SKM-1 treated with dmso at 0.1 percent for 144 hours (cell line): ENCODE measurements around the gene ITPKC.

Source experiments
- DNase-seq: peaks from one replicate; lab custom pipeline; 2025; ENCODE audit not compliant: unreplicated experiment; lab: John Stamatoyannopoulos, UW

Gene ITPKC

DNA sequence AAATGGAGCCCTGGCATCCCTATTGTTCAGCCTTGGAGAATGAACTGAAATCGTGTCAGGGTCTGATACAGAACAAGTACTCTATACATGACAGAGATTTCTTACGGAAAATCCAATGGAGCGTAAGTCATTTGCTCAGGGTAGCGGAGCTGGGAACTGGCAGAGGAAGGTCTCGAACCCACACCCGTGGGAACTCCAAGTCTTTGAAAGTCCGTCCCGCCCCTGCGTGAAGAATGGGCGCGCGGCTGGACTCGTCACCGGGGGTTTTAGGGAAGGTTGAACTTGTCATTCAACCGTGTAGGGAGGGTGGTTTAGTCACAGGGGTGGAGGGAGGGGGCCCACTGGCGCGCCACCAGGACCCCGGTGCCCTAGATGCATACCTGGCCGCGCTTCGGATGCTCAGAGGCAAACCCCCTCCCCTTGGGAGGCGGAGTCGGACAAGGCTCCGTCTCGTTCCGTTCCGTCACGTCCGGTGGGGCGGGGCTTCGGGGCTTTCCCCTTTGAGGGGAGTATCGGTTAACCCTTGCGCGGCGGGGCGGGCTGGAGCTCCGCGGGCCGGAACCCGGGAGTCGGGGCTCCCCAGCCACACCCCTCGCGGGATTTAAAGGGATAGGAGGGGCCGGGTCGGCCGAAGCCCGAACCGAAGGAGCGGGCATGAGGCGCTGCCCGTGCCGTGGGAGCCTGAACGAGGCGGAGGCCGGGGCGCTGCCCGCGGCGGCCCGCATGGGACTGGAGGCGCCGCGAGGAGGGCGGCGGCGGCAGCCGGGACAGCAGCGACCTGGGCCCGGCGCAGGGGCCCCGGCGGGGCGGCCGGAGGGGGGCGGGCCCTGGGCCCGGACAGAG, at the start of gene ITPKC, which contains the start of gene COQ8B:
ITPKC (plus strand) TSS at position 631 of the 843 bp plus-strand sequence; CDS start at position 655, 24 bp downstream.
COQ8B (minus strand) TSS at position 405 of the 843 bp plus-strand sequence. CDS start 2,254 bp downstream, outside the sequence.
- peak; percentile 88 for DNase-seq

DNA sequence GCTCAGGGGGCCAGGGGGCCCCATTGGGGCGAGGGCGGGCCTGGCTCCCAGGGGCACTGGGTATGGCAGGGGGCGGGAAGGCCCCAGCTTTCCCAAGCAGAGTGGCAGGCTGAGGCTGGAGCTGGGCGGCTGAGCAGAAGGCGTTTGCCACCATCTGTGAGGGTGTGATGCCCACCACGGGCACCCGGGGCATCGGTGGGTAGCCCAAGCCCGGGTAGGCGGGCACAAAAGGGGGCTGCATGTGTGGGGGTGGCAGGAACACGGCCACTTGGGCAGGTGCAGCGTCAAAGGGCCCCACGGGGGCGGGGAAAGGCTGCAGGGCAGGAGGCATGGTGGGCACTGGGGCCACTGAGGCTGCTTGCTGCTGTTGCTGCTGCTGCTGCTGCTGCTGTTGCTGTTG, 49.3 kb upstream of the ITPKC start:
- no peak for DNase-seq

- DNase-seq = no peak
These were observed 47.8 kb upstream of the ITPKC start for GRCh38 chr19:40668991-40669614.

- no peak for DNase-seq
These were observed 45.5 kb upstream of the ITPKC start for GRCh38 chr19:40671404-40671803.

GRCh38 chr19:40672038-40672437, 44.9 kb upstream of the ITPKC start:
- DNase-seq = no peak

- DNase-seq = no peak
These were observed 44.2 kb upstream of the ITPKC start for GRCh38 chr19:40672573-40673299.

- DNase-seq = no peak
These were observed 43.5 kb upstream of the ITPKC start for GRCh38 chr19:40673397-40673796.

DNA sequence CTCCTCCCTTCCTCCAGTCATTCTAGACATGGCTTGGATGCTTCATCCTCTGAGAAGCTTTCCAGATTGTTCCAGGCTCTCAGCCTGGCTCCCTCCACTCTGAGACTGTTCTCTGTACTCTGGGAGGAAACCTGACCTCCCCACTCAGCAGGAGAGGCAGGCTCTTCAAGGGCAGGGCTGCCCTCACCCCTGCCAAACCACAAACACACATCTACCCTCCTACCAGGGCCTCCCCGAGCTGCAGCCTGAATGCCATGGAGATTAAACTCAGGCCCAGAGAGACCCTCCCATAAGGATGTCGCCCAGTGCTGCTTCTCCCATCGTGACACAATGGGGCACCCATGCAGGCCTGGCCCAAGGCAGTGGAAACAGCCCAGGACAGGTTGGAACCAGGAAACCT, 42.6 kb upstream of the ITPKC start:
- DNase-seq = no peak

GRCh38 chr19:40677156-40677555, 39.8 kb upstream of the ITPKC start:
- no peak for DNase-seq

GRCh38 chr19:40681039-40681438, 35.9 kb upstream of the ITPKC start:
- no peak for DNase-seq

- no peak for DNase-seq
These were observed 34.4 kb upstream of the ITPKC start for GRCh38 chr19:40682431-40682964.

DNA sequence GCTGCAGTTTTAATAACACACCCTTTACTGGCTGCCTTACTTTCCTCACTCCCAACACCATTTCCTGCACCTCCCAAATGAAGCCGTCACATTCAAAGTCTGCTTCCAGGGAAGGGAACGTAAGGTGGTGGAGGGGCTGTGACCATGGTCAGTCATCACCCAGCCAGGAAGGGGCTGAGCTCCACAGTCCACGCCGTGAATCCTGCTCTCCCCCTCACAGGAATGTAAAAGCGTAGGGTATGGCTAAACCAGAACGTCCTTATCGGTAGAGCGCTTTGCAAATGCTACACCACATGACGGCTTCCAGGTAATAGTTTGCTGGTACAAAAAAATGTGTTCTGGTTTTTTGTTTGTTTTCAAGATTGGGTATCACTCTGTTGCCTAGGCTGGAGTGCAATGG, 33.5 kb upstream of the ITPKC start:
- DNase-seq = no peak

DNA sequence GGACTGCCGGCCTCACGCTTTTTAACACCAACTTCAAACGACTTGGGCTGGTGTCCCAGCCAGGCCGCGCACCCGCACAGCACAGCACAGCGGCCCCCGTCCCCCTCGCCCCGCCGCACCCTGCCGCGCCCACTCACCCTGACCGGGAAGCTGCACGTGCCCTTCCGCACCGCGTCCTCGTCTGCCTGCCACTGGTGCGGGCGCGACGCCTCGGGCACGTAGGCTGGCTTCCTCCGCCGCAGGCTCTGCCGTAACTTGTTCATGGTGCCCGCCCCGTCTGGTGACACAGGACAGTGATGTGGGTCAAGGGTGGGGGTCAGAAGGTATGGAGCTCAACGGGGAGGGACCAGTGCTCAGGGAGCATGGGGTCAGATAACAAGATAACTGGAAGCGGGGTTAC, 32.6 kb upstream of the ITPKC start:
- DNase-seq = no peak

DNA sequence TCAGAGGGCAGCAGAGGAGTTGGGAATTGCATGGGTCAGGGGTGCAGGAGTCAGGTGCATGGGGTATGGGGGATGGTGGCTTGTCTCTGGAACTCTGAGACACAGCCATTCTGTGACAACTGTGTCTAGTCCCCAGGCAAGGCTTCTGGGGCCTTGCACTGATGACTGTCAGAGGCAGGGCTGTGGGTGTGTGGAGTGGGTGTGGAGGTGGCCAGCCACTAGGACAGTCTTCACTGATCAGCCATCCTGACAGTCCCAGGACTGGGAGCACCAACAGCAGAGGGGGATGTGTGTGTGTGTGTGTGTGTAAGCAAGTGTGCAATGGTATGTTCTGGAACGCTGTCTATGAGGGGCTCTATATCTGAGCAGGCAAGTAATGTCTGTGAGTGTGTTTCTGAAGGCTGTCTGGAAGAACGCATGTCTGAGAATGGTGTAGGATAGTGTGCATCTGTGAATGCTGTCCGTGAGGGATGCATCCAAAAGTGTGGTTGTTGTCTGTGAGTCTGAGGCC, 31.8 kb upstream of the ITPKC start:
- no peak for DNase-seq

DNA sequence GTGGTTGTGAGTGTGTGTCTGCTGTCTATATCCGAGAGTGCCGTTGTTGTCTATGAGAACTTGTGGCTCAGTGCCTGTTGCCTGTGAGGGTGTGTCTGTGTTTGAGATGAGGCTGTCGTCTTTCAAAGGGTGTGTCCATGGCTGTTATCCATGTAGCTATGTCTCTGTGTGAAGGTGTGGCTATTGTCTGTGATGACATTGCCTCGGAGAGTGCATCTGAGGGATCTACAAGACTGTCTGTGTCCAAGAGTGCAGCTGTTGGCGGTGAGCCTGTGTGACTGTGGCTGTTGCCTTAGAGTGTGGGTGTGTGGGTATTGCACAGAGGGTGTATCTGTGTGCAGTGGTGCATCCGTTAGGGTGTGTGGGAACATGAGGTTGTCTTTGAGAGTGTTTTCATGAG, 31.3 kb upstream of the ITPKC start:
- DNase-seq = no peak

DNA sequence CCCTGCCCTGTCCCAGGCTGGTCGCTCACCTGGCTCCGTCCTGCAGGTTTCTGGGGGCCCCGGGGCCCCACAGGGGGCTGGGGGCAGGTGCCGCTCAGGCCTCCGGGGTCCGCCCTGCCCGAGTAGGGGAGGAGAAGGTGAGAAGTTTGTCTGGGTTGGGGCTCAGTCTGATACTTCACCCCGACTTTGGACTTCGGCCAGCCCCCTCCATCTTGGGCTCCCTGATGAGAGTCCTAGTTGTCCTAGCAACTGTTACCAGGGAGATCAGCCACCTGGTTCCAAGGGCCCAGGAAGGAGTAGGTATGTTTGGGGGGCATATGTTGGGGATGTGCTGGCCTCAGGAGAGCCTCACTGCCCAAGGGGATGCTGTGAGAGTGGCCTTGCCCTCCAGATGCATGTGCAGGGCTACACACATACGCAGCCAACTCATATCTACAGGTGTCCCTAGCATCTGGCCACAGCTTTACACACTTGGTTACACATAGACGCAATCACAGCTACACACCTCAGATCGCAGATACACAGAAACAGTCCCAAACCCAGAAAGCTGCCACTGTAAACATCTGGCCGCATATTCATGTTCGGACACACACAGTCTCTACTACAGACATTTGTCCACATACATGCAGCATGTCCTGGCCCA, 29.9 kb upstream of the ITPKC start:
- no peak for DNase-seq

- no peak for DNase-seq
These were observed 29.3 kb upstream of the ITPKC start for GRCh38 chr19:40687525-40688016.

DNA sequence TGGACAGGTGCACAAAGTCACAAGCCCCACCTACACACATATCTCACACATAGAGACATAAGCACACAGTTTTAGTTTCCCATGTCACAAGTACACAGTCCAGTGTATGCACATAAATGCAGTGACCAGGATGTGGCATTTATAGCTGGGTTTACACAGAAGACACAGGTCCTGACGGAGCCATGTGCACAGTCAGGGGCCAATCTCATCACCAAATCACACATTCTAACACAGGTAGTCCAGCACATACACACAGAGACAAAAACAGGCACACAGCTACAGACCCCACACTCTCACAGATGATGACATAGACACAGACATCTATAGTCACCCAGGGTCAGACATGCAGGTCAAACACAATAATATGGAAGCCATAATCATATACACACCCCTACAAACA, 28.6 kb upstream of the ITPKC start:
- DNase-seq = no peak

DNA sequence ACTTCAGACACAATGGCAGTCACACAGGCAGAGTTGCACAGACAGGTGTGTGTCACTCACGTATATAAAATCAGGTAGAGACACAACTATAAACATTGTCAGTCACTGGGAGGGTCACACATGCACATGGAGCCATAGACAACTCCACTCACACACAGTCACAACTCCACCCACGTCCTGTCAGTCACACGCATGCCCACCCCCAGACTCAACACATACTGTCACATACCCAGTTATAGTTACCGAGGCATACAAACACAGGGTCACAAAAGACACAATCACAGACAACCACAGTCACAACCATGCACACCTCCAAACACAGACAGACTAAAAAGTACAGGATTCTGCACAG, 27.9 kb upstream of the ITPKC start:
- DNase-seq = no peak

DNA sequence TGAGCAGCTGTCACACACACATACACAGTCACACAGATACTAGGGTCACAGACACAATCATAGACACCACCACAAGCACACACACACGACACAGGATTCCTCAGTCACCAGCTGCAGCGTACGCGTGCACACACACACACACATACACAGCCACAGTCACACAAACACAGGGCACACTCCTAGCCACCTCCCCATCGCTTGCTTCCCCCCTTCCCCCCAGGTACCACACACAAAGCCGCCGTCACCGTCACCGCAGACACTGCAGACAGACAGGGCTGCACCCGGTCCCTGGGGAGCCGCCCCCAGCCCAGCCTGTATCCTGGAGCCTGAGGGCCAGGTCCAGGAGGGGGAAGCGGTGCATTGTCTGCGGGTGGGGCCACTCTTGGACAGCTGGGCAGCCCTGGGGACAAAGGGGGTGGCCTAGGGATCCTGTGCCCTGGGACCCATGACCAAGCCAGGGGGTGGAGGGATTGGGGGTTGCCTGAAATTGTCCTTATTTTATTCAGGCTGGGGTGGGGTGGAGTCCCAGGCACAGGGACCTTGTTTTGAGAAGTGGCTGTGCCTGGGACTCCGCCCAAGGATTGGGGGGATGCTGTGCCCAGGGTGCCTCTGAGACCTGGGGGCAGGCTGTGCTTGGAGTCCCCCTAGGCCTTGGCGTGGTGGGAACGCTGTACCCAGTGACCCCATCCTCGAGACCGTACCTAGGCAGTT, 27.4 kb upstream of the ITPKC start:
- no peak for DNase-seq
